ENCODE data around the gene SLC47A1.
A peak's percentile ranks its signal among the peaks of the same experiment; 100 is the strongest.

SLC47A1 gene

DNA sequence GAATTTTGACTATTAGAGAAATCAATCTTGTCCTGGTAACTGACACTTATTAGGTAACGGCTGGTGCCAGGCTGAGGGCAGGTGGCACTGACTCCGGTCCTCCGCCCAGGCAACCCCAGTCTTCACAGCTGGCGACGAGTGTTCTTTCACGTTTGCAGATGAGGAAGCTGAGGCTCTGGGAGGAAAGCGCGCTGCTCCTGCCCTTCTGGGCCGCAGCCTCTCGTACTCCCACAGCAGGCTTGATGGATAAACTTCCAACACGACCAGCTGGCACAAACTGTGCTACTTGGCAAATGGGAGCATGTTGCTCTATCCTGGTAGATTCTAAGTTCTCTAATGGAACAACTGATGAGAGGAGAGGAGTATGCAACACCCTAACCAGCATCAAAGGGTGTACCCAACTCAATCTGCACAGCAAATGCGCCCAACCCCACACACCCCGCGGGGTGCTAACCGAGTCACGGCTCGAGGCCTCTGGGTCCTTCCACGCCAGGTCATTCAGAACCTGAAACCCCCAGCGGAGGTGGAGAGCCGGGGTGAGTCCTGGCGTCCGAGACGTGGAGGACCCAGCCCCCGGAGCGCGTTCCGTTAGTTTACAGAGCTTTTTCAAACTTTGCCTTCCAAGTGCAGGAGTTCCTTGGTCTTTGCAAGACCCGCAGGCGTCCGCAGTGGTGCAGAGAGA, 477 bp upstream of the SLC47A1 start:
- Histone ChIP-seq H3K27me3 (ENCODE audit: insufficient read depth, low read length, poor library complexity) (peaks cover 15% of the 10 kb centered on the region), H3K36me3 (ENCODE audit: insufficient read depth, low read length) (no peaks in the 10 kb centered on the region), H3K4me2 (ENCODE audit: insufficient read depth, low read length) (no peak overlapping the region), H2AFZ (ENCODE audit: low read depth, low read length) (no peak overlapping the region), H3K27ac (ENCODE audit: low read length) (no peak overlapping the region), H3K9me3 (ENCODE audit: insufficient read depth, low read length, severe bottlenecking) (no peaks in the 10 kb centered on the region), H3K79me2 (ENCODE audit: insufficient read depth, low read length) (no peaks in the 10 kb centered on the region), H3K4me3 (ENCODE audit: low read depth in 1 of 2, low read length in 2 of 2) (no peak overlapping the region), H4K20me1 (ENCODE audit: insufficient read depth, low read length) (no peaks in the 10 kb centered on the region), H3K4me1 (ENCODE audit: insufficient read depth, low read length) (no peaks in the 10 kb centered on the region), H3K9ac (ENCODE audit: low read depth, low read length) (no peak overlapping the region)
- ATAC-seq (ENCODE audit: insufficient read depth, low read depth), result no peak
- DNase-seq, result no peak
- no peak for TF ChIP-seq EZH2 (IDR thresholded peaks at IDR 0.05; ENCODE audit: borderline replicate concordance, low read depth, low read length, severe bottlenecking)
- TF ChIP-seq, protein P1, sequence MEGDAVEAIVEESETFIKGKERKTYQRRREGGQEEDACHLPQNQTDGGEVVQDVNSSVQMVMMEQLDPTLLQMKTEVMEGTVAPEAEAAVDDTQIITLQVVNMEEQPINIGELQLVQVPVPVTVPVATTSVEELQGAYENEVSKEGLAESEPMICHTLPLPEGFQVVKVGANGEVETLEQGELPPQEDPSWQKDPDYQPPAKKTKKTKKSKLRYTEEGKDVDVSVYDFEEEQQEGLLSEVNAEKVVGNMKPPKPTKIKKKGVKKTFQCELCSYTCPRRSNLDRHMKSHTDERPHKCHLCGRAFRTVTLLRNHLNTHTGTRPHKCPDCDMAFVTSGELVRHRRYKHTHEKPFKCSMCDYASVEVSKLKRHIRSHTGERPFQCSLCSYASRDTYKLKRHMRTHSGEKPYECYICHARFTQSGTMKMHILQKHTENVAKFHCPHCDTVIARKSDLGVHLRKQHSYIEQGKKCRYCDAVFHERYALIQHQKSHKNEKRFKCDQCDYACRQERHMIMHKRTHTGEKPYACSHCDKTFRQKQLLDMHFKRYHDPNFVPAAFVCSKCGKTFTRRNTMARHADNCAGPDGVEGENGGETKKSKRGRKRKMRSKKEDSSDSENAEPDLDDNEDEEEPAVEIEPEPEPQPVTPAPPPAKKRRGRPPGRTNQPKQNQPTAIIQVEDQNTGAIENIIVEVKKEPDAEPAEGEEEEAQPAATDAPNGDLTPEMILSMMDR (IDR thresholded peaks at IDR 0.05; ENCODE audit: borderline replicate concordance, extremely low read depth, low read length, poor library complexity, severe bottlenecking), result no peak

DNA sequence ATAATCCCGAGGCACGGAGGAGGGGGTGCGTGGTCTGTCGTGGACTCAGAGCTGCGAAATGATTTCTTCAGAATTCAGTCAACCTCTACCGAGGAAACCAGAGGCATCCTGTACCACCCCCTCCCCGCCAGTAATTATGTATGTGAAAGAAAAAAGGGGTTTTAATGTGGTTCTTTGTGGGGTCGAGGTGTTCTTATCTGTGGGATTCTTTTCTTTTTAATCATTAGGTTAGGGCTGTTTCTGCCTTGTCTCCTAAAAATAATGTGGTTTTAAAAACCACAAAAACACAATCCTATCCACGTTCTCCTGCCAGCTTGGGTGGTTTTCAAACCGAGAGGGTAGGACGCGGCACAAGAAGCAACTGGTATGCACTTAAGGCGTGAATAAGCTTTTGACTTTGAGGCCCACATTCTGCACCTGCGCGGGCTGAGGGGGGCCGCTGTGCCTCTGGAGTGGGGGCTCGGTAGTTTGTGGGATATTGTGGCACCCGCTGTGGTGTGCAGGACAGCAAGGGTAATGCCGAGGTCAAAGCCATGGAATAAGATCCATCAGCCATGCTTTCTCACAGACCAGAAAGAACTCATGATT, 1.0 kb downstream of the SLC47A1 start:
- H2AFZ ChIP-seq (ENCODE audit: low read depth, low read length), result no peak overlapping the region
- no peak overlapping the region for H3K27ac ChIP-seq (ENCODE audit: low read length)

DNA sequence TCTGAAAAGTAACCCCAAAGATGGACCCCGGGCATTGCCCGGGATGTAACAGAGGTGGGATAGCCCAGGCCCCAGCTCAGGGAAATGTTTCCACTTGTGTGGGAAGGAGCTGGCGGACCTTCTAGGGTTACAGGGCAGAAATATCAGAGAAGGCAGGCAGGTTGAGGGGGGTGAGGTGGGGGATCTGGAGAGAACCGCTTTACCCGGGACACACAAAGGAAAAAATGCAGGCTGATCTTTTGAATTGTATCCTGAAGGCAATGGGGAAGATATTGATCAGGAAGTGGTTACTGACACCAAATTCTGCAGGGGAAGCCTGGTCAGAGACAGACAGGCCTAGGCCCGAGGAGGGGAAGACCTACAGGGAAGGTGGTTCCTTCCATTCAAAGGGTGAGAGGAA, 3.5 kb downstream of the SLC47A1 start:
- H4K20me1 ChIP-seq (ENCODE audit: insufficient read depth, low read length), result no peaks in the 10 kb centered on the region
- peaks cover 10% of the 10 kb centered on the region for H3K27me3 ChIP-seq (ENCODE audit: insufficient read depth, low read length, poor library complexity)
- no peak for TF ChIP-seq EZH2 (IDR thresholded peaks at IDR 0.05; ENCODE audit: borderline replicate concordance, low read depth, low read length, severe bottlenecking)
- TF ChIP-seq, protein P1 (IDR thresholded peaks at IDR 0.05; ENCODE audit: borderline replicate concordance, extremely low read depth, low read length, poor library complexity, severe bottlenecking), result no peak
- no peaks in the 10 kb centered on the region for H3K79me2 ChIP-seq (ENCODE audit: insufficient read depth, low read length)
- H3K4me2 ChIP-seq (ENCODE audit: insufficient read depth, low read length), result no peak overlapping the region
- H3K9ac ChIP-seq (ENCODE audit: low read depth, low read length), result no peak overlapping the region
- H2AFZ ChIP-seq (ENCODE audit: low read depth, low read length), result no peak overlapping the region
- H3K9me3 ChIP-seq (ENCODE audit: insufficient read depth, low read length, severe bottlenecking), result no peaks in the 10 kb centered on the region
- no peaks in the 10 kb centered on the region for H3K36me3 ChIP-seq (ENCODE audit: insufficient read depth, low read length)
- H3K27ac ChIP-seq (ENCODE audit: low read length), result no peak overlapping the region
- no peak overlapping the region for H3K4me3 ChIP-seq (ENCODE audit: low read depth in 1 of 2, low read length in 2 of 2)
- no peaks in the 10 kb centered on the region for H3K4me1 ChIP-seq (ENCODE audit: insufficient read depth, low read length)
- DNase-seq (no peak), ATAC-seq (ENCODE audit: insufficient read depth, low read depth) (no peak)

More for the DNA sequence above, 1.0 kb downstream of the SLC47A1 start:
- peak; percentile 22 for DNase-seq
- ATAC-seq (ENCODE audit: insufficient read depth, low read depth), result peak; percentile 78
- no peaks in the 10 kb centered on the region for H3K79me2 ChIP-seq (ENCODE audit: insufficient read depth, low read length)
- H3K9ac ChIP-seq (ENCODE audit: low read depth, low read length), result no peak overlapping the region
- TF ChIP-seq, protein P1 (IDR thresholded peaks at IDR 0.05; ENCODE audit: borderline replicate concordance, extremely low read depth, low read length, poor library complexity, severe bottlenecking), result no peak
- no peak for TF ChIP-seq EZH2 (IDR thresholded peaks at IDR 0.05; ENCODE audit: borderline replicate concordance, low read depth, low read length, severe bottlenecking)
- H3K4me3 ChIP-seq (ENCODE audit: low read depth in 1 of 2, low read length in 2 of 2), result no peak overlapping the region
- no peak overlapping the region for H3K4me2 ChIP-seq (ENCODE audit: insufficient read depth, low read length)
- no peaks in the 10 kb centered on the region for H3K9me3 ChIP-seq (ENCODE audit: insufficient read depth, low read length, severe bottlenecking)
- H3K36me3 ChIP-seq (ENCODE audit: insufficient read depth, low read length), result no peaks in the 10 kb centered on the region
- H4K20me1 ChIP-seq (ENCODE audit: insufficient read depth, low read length), result no peaks in the 10 kb centered on the region
- peaks cover 12% of the 10 kb centered on the region for H3K27me3 ChIP-seq (ENCODE audit: insufficient read depth, low read length, poor library complexity)
- H3K4me1 ChIP-seq (ENCODE audit: insufficient read depth, low read length), result no peaks in the 10 kb centered on the region

All from DND-41 (cell line).